Posterior cingulate gyrus (tissue), 11 donors: ENCODE results near the gene BCL11B.
"Not testable (repeated sequence)": the region's sequence is repeated elsewhere in the genome, so short reads cannot be mapped to it uniquely, and the experiment has no call there.

Experiments
- DNase-seq, 10 donors: peaks; one replicate each; pipeline versions ENCODE4 v3.0.0 to v3.0.0-alpha.2; 2020 to 2021; ENCODE audit warnings: mixed read lengths in 3 of 10
- intact Hi-C: fragments of 100-400 bp; cut with DNase I; formaldehyde crosslinking; loops from one replicate; pipeline ENCODE4 v1.15.1; 2023

BCL11B gene

DNA sequence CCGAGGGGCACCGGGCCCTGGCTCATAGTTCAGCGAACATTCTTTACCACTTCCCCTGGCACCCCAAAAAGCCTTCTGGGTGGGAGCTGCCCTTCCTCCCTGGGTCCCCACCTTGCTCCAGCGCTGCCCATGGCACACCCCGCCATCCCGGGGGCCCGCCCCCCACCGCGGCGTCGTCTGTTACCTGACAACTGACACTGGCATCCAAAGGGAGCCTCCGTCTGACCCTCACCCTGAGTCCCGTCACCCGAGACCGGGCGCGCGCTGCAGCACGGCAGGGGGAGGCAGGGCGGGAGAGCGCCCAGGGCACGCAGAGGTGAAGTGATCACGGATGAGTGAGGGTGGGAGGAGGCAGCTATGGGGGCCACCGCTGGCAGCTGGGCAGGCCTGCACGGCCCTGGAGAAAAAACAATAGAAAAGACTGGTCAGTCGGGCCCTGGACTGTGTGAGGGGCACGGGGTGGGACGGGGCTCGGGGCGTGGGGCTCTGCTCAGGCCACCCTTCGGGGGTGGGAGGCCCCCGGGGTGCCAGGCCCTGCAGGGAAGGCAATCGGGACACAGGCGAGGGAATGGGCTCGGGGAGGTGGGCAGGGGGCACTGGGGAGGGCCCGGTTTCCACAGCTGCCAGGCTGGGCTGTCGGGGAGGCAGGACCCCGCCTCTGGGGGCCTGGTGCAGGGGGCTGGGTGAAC, 40.7 kb downstream of the BCL11B start:
- DNase-seq: peak in 2 of 10 donors; percentile 55 to 77
- intact Hi-C loops: no loop called here

DNA sequence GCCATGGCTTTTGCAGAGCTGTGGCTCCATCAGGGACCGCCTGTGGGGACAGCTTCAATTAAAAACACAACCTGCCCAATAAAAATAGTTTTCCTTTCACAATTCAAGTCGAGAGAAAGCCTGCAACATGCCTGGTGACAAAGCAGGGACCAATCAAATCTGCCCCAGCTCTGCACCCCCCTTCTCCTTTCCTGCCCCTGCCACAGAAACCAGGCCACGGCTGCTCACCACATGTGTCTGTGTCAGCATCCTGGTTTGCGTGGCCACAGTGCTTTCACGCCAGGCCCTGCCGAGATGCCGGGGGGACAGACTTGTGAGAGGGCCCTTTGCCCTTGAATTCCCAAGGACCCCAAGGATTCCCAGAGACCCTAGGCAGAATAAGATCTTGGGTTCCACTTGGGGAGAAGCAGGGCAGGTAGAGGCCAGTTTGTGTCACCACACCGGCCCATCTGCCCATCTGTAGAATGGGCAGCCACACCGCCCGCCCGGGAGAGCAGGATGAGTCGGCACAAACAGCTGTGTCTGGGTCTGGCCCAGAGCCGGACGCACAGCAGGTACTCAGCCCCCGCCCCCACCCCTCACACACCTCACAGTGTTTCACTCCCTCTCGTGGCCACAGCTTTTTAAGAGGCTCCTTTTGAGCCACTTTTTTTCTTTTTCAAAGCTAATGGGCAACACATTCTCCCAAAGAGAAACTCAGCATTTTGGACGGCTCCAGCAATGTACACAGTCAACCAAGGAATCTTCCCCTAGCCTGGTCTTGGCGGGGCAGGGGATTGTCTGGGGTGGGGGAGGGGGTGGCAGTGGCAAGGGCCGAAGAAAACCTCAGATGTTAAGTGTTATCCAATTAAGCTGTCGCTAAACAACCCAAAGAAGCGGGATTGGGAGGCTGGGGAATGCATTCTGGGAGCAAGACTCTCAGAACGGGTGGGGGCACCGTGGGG, 41.5 kb downstream of the BCL11B start:
- peak in 2 of 10 donors; percentile 67 to 81 for DNase-seq
- intact Hi-C loops: no loop called here

DNA sequence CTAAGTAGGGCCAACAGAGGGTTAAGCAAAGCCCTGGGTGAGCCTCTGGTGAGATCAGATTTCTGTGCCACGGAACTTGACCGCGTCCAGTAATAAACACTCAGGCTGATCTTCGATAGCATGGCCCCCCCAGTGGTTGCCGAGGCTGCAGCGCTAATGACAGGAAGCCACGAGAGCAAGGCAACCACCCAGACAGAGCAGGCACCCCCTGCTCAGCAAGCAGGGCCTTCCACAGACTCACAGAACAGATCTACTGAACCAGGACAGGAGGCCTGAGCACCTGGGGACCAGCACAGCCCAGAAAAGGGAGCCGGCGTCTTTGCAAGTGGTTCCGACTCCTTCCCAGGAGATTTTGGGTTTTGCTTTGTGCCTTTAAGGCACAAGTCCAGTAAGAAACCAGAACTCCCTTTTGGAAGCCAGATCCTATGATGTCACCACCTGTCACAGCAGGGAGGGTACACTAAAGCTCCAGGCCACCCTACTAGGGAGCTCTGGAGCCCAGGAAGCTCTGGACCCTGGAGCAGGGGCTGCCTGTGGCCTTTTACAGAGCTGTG, 42.3 kb downstream of the BCL11B start:
- peak in 2 of 10 donors; percentile 47 to 65 for DNase-seq
- intact Hi-C loops: no loop called here

DNA sequence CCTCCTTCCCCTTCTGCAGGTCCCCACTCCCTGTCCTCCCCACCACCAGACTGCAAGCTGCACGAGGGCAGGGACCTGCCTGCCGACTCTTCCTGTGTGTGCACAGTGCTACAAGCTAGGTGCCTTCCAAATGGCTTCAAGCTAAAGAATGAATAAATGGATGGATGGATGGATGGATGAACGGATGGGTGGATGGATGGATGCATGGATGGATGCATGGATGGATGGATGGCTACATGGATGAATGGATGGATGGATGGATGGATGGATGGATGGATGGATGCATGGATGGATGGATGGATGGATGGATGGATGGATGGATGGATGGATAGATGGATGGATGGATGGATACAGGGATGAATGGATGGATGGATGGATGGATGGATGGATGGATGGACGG, 43.2 kb downstream of the BCL11B start:
- intact Hi-C loops, DNase-seq: not testable (repeated sequence)

DNA sequence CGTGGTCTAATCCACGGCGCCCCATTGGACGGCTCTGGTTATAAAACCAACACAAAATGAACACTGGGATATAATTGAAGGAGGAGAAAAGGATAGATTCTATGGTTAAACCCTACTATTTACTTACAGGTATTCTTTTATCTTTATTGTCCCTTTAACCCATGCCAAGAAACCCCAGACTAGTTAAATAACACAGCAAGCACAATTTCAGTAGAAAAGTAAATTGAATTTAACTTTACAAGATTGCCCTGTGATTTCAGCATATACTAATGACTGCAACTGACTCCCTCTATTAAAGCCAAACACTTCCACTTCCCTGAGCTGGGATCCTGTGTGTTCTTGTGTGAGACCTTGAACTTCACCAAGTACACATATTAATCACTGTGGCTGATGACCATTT, 45.3 kb downstream of the BCL11B start:
- intact Hi-C loops: no loop called here
- no peak for DNase-seq

DNA sequence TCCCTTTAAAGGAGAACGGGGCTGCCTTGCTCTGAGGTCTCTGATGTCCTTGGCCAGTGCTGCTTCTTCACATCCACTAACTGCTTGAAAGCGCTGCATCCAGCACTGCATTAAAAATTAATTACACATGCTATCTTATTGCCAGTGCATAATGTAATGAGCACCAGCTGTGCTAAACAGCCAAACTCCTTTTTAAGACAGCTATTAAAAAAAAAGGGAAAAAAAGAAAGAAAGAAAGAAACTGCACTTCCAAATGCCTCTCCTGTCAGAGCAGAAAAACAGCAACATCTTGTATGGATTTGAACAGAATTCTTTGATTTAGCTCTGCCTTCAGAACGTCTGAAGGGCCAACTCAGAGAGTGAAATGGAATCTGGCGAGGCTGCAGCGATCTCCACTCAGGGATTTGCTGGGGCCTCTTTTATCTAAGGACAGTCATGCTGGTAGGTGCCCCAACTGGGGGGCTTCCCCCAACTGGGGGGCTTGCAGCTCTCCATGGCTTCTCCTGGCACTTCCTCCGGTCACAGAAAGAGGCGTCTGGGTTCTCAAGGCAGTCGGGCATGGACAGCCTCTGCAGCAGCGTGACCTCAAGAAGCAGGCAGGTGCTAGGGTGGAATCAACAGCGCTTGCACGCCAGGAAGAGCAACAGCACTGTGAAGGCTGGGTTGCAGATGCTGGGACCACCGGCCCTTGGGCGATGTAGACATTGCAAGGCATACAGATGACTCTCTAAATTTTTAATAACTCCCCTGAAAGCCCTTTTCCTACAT, 46.4 kb downstream of the BCL11B start:
- peak in 1 of 10 donors; percentile 77 for DNase-seq
- intact Hi-C loops: no loop called here

DNA sequence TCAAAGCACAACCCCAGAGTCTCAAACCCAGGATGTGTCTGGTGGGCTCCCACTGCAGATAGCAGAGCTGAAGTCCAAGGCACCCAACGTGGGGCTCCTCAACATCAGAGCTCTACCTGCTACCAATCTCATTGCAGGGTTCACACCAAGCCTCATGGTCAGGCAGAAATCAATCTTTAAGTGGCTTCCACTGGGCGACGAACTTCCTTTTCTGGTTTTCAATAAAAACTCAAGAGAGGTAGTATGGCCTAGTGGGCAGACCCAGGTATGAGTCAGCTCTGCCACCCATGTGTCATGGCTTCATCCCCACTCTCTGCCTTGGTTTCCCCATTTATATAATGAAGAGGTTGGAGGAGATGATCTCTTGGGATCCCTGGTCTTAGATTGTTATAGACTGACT, 47.0 kb downstream of the BCL11B start:
- no peak for DNase-seq
- intact Hi-C loops: no loop called here

DNA sequence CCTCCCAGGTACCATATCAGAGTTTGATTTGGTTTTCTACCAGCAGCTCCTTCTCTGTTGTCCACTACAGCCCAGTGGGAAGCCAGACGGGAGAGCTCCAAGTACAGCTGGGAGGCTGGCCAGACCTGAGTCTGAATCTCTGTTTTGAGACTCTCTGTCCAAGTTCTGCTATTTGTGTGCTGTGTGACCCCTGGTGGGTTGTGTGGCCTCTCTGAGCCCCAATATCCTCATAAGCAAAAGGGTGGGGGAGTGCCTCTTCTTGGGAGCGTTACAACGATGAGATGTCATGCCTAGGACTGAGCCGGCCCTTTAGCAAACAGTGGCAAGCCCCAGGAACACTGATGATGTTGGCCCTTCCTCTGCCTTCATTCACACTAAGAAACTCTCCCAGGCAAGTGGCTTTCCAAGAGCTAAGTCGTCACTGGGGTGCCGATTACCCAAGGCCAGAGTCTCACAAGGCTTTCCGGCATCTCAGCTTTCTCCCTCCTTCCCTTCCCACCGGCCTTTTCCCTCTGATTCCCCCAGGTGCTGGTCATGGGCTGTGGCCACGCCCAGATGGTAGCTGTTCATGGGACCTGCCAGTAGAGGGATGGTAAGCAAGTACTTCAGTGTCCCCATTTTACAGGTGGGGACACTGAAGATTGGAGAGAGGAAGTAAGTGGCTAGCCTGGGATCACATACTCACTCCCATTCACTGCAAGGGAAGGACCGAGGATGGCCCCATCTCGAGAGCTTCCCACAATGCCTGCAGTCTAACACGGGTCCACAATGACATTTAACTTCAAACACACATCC, 47.7 kb downstream of the BCL11B start:
- intact Hi-C loops: no loop called here
- DNase-seq: no peak

DNA sequence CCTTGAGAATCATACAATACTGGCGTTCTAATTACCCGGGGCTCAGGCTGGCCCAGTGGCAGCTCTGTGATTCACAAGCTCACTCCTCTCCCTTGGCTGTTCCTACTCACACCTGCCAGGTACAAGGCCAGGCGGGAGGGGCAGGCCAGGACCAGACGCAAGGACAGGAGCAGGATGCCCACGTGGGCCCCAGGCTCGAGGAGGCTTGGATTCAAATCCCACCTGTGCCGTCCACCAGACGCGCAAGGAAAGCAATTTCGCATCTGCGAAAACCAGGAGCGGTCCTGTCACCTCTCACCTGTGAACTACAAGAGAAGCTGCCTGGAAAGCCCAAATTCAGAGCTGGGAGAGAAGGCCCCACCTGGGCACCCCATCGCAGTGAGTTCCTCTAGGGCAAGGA, 50.6 kb downstream of the BCL11B start:
- DNase-seq: peak in 2 of 10 donors; percentile 59 to 70
- intact Hi-C loops: no loop called here

DNA sequence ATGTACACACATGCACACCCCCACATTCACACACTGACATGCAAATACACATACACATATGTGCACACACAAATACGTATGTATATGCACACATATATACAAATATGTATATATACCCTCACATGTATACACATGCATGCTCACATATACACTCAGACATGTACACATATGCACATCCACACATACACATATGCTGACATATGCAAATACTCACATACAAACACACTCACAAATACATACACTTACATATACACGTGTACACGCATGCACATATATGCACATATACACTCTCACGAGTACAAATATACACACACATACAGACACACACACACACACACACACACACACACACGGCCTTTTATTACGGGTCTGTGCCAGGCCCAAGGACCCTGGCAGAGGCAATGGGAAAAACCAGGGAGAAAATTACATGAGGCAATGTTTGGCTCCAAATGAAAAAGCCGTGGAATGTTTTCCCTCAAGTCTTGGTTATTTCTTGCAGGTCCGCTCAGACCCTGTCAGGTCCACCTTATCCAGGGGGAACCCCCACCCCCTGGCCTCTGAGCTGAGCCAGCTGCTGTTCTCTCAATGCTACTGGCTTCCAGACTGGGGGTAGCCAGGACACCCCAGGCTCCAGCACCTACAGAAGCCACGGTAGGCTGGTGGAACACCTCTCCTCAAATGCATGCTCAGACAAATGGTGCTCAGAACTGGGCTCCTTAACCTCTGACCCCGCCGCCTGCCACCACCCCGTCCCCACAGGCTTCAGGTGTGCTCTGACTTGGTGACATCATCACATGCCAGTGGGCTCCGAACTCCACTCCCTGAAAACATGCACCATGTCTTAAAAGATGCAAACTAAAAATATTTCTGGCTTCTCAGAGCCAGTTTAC, 54.7 kb downstream of the BCL11B start:
- DNase-seq: peak in 2 of 10 donors; percentile 52 to 55
- intact Hi-C loops: no loop called here

DNA sequence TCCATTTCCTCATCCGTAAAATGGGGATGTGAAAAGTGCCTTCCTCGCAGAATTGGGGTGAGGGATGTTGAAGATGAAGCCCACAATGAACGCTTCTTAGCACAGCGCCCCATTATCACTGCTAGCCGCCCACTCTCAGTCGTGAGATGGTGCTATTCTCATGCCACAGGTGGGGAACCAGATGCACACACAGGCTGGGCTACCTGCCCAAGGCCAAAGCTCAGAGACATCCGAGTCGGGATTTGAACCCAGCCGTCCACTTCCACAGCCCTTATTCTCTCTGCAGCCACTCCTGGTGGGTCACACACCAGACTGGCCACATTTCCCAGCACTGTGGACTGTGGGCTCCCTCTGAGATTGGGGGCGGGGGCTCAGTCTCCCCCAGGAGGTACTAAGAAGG, 55.8 kb downstream of the BCL11B start:
- intact Hi-C loops: no loop called here
- peak in 2 of 10 donors; percentile 22 to 49 for DNase-seq

DNA sequence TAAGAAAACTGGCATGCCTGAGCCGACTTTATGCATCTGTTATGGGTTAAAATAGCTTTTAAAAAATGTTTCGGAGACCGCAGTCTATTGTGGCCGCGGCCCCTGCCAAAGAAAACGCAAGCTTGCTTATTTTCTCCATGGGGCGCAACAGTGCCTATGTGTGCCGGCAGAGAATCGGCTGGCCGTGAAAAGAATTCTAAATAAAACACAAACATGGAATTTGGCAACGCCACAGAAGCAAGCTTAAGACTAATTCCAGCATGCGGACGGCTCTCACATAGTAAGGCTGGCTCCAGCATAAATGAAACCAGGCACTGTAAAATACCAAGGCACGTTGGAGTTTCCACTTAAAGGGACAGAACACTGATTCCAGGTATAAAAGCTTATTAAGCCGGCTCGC, 56.7 kb downstream of the BCL11B start:
- intact Hi-C loops: no loop called here
- peak in 5 of 10 donors; percentile 26 to 82 (median 63) for DNase-seq

DNA sequence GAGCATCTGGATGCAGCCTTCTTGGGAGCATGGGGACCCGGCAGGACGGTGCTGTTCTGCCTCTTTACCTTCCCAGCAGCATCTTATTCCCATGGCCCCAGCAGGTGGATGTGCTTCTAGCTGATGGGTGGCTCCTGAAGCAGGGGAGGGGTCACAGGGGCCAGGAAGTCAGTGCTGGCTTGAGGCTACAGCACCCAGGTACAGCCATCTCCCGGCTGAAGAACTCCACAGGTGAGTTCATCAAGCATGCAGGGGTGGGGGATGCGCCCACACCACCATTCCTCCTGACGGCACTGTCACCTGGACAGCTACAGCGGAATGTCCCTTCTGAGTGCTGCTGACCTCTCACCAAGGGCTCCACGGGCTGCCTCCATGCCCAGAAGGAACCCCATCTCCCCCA, 57.3 kb downstream of the BCL11B start:
- intact Hi-C loops: no loop called here
- DNase-seq: peak in 3 of 10 donors; percentile 41 to 52 (median 49)

DNA sequence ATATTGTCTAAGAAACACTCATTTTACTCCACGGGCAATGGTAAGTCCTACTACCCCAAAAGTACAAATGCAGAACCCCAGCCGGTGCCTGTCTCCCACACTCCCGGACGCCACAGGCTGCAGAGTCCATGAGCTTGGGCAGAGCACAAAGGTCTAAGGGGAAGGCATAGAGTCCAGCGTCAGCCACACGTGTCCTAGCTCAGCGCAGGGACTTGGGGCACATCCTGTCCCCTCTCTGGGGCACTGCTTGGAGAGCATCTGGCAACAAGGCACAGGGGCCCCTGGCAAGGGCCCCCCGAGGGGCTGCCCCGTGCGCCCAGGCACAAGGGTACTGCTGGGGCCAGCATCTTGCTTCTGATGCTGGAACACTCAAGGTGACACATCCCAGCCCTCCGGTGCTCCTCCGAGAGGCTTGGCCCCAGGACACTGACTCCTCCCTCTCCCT, 58.4 kb downstream of the BCL11B start:
- DNase-seq: peak in 3 of 10 donors; percentile 37 to 73 (median 70)
- intact Hi-C loops: no loop called here

DNA sequence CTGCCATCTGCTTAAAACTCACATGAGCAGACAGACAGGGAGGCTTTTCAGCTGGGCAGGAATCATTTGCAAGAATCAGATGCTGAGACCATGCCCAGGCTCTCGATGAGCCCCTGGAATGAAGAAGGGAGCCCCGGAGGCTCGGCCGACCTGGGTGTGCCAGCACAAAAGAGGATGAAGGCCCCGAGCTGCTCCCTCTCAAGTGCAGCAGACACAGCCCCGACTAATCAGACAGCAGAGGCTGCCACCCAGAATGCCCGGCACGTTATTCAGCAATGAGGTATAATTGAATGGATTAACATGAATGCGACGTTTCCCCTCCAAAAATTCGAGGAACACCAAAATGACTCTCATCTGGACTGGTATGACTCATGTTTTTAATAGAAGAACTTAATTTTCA, 58.9 kb downstream of the BCL11B start:
- intact Hi-C loops: no loop called here
- DNase-seq: peak in 3 of 10 donors; percentile 37 to 46 (median 45)

DNA sequence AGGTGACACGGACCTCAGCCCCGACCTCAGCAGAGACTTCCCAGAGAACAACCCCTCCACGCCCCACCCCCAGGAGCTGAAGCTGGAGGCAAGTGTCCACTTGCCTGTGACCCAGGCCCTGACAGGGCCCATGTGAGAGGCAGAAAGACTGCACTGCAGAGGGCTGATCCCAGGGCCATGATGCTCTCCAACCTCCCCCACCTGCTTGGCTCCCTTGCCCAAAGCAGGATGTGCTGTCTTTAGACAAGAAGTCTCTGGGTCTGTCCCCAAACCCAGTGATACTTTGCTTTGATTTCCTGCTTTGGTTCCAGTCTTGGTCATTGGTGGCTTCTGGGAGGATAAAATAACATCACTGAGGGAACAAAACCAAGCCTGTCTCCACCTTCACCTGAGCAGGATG, 59.4 kb downstream of the BCL11B start:
- peak in 2 of 10 donors; percentile 43 to 46 for DNase-seq
- intact Hi-C loops: no loop called here

DNA sequence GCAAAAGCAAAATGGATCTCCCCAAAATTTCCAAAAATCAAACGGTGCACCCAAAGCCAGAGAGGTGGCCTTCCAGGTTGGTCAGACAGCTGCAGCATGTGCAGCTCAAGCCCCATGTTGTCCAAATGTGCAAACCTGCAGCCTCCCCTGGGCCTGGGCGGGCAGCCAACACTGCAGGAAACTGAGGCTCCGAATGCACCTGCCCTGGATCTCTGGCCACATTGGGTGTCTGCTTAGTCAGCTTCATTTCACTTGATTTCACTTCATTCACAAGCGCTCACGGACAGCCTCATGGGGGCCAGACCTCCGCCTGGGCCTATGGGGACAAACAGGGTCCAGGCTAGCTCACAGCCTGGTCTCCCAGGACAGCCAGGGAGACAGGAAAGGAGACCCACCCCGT, 59.8 kb downstream of the BCL11B start:
- DNase-seq: peak in 3 of 10 donors; percentile 25 to 67 (median 45)
- intact Hi-C loops: no loop called here

DNA sequence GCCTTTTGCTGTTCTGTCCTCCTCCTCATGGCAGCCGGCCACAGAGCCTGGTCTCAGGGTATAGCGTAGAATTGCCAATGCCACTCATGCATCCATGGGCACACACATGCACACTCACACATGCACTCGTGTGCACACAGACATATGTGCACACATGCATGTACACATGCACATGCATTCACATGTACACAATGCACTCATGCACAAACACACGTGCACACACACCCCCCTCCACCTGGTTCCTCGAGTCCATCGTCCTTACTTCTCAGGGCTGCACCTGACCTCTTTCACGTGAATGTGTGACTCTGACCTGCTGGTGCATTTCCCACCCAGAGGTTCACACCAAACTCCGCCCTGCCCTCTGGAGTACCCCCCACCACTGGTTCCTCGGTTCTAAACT, 60.6 kb downstream of the BCL11B start:
- intact Hi-C loops: no loop called here

DNA sequence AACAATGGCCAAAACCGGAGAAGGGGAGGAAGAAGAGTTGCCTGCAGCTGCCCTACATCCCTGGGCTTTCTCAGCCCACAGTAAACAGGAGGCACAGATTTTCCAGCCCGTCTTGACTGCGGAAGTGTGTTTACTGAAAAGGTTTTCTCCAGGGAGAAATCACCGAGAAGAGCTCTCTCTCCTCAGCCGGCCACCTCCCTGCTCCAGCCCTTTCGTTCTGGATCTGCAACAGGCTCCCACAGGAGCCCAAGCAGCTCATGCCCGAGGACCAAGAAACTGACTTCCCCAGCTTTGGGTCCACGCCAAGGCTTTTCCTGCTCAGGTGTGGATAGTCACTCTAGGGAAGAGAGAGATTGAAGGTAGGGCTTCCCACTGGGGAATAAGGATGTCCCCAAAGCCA, 61.7 kb downstream of the BCL11B start:
- peak in 2 of 10 donors; percentile 39 to 67 for DNase-seq
- intact Hi-C loops: no loop called here

More for the DNA sequence above, 60.6 kb downstream of the BCL11B start:
- DNase-seq: peak in 2 of 10 donors; percentile 22 to 38
